Measurements from ENCODE around the gene BPIFA2. TPM values are rescaled to one million over a fixed set of nuclear protein-coding genes. Genes with fewer than 3 reads are reported as not detected.
"Not testable (repeated sequence)": the region's sequence is repeated elsewhere in the genome, so short reads cannot be mapped to it uniquely, and the experiment has no call there.

The BPIFA2 gene
- total RNA-seq, 1 donor from 2014 or later, result not detected

- H3K9me3 ChIP-seq (replicated peaks), result no peaks in the 10 kb centered on the region
- H3K4me3 ChIP-seq, result no peak overlapping the region
- DNase-seq, result no peak
- peaks cover 10% of the 10 kb centered on the region for H3K27me3 ChIP-seq (ENCODE audit: low read depth)
- H3K27ac ChIP-seq (replicated peaks), result no peak overlapping the region
- no peak for TF ChIP-seq CTCF (IDR thresholded peaks at IDR 0.05; ENCODE audit: borderline replicate concordance)
- intact Hi-C loops (cut with micrococcal nuclease), result no loop called here
- H3K36me3 ChIP-seq, result no peaks in the 10 kb centered on the region
- H3K4me1 ChIP-seq, result no peaks in the 10 kb centered on the region
Observed at GRCh38 chr20:33177866-33178265, 9.9 kb downstream of the BPIFA2 start.

- Histone ChIP-seq H3K27me3 (ENCODE audit: low read depth) (peaks cover 13% of the 10 kb centered on the region), H3K27ac (replicated peaks) (no peak overlapping the region), H3K9me3 (replicated peaks) (peaks cover 5% of the 10 kb centered on the region), H3K4me3 (no peak overlapping the region), H3K4me1 (no peaks in the 10 kb centered on the region), H3K36me3 (no peaks in the 10 kb centered on the region)
- DNase-seq, result no peak
- intact Hi-C loops (cut with micrococcal nuclease), result no loop called here
- no peak for TF ChIP-seq CTCF (IDR thresholded peaks at IDR 0.05; ENCODE audit: borderline replicate concordance)
Observed at GRCh38 chr20:33178726-33179125, 10.8 kb downstream of the BPIFA2 start.

- no peaks in the 10 kb centered on the region for H3K4me1 ChIP-seq
- H3K36me3 ChIP-seq, result no peaks in the 10 kb centered on the region
- H3K27ac ChIP-seq (replicated peaks), result no peak overlapping the region
- H3K9me3 ChIP-seq (replicated peaks), result peaks cover 5% of the 10 kb centered on the region
- peaks cover 12% of the 10 kb centered on the region for H3K27me3 ChIP-seq (ENCODE audit: low read depth)
- H3K4me3 ChIP-seq, result no peak overlapping the region
- TF ChIP-seq CTCF (IDR thresholded peaks at IDR 0.05; ENCODE audit: borderline replicate concordance), result no peak
- DNase-seq, result no peak
- intact Hi-C loops (cut with micrococcal nuclease), result no loop called here
Observed at GRCh38 chr20:33180169-33180568, 12.2 kb downstream of the BPIFA2 start.

- H3K9me3 ChIP-seq (replicated peaks), result peaks cover 5% of the 10 kb centered on the region
- no peak overlapping the region for H3K27ac ChIP-seq (replicated peaks)
- intact Hi-C loops (cut with micrococcal nuclease), result no loop called here
- TF ChIP-seq CTCF (IDR thresholded peaks at IDR 0.05; ENCODE audit: borderline replicate concordance), result no peak
- H3K27me3 ChIP-seq (ENCODE audit: low read depth), result peaks cover 7% of the 10 kb centered on the region
- H3K4me1 ChIP-seq, result no peaks in the 10 kb centered on the region
- no peaks in the 10 kb centered on the region for H3K36me3 ChIP-seq
- no peak overlapping the region for H3K4me3 ChIP-seq
- DNase-seq, result no peak
Observed at GRCh38 chr20:33181482-33182093, 13.6 kb downstream of the BPIFA2 start.

- H3K9me3 ChIP-seq (replicated peaks), result peaks cover 5% of the 10 kb centered on the region
- H3K36me3 ChIP-seq, result no peaks in the 10 kb centered on the region
- H3K27ac ChIP-seq (replicated peaks), result no peak overlapping the region
- no peaks in the 10 kb centered on the region for H3K4me1 ChIP-seq
- TF ChIP-seq CTCF (IDR thresholded peaks at IDR 0.05; ENCODE audit: borderline replicate concordance), result no peak
- no peak for DNase-seq
- H3K4me3 ChIP-seq, result no peak overlapping the region
- H3K27me3 ChIP-seq (ENCODE audit: low read depth), result peaks cover 7% of the 10 kb centered on the region
- intact Hi-C loops (cut with micrococcal nuclease), result no loop called here
Observed at GRCh38 chr20:33183312-33183711, 15.4 kb downstream of the BPIFA2 start.

- H3K4me1 ChIP-seq; DNase-seq; H3K9me3 ChIP-seq (replicated peaks); H3K4me3 ChIP-seq; H3K36me3 ChIP-seq; H3K27ac ChIP-seq (replicated peaks); intact Hi-C loops (cut with micrococcal nuclease): not testable (repeated sequence)
- peaks cover 17% of the 10 kb centered on the region for H3K27me3 ChIP-seq (ENCODE audit: low read depth)
Observed at GRCh38 chr20:33185031-33185590, 17.2 kb downstream of the BPIFA2 start.
